Thyroid gland (tissue), 4 donors: ENCODE data around the gene LRRC4C.

Experiments used
- CTCF ChIP-seq, 6 experiments: fragments of 200-600 bp in 3 of 6; fragments of 450-650 bp in 3 of 6; sonication (generic) in 3 of 6; IDR thresholded peaks; one replicate each; pipeline ENCODE4 v1.5.1; 2016 to 2019; ENCODE audit warnings: antibody characterized with exemption in 6 of 6, mild to moderate bottlenecking in 2 of 6, inconsistent platforms in 1 of 6, moderate library complexity in 1 of 6
- POLR2A ChIP-seq, 2 donors: fragments of 450-650 bp; IDR thresholded peaks; one replicate each; pipeline ENCODE4 v1.6.1; 2017; ENCODE audit warnings: antibody characterized with exemption in 2 of 2, mild to moderate bottlenecking in 2 of 2, moderate library complexity in 1 of 2

DNA sequence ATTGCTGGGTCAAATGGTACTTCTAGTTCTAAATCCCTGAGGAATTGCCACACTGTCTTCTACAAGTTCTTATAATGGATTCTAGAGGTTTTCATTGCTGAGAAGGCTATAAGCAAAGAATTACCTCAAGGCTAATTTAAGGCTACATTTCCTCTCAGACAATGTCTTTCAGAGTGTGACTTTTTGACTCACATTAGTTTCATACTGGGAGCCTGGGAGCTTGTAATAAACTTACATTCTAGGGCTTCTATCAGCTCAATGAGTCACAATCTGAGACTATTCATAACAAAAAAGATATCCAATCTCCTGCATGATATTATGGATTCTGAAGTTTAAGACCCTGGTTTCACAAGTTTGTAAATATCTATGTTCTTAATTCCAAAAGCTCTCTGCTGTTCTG is 408.7 kb downstream of the LRRC4C start:
- no peak for TF ChIP-seq CTCF (IDR thresholded peaks at IDR 0.05)
- TF ChIP-seq POLR2A (IDR thresholded peaks at IDR 0.05) = no peak
